Measurements from ENCODE around the gene RCAN1.

The RCAN1 gene

GRCh38 chr21:34614628-34615486, at the start of gene RCAN1:
Gene RCAN1, minus strand, starts transcription at chr21:34615113. Its CDS starts 102 bp downstream, at chr21:34615011.
- DNase-seq = peak; percentile 94

- DNase-seq = no peak
Observed at GRCh38 chr21:34661848-34662247, 46.9 kb upstream of the RCAN1 start.

DNA sequence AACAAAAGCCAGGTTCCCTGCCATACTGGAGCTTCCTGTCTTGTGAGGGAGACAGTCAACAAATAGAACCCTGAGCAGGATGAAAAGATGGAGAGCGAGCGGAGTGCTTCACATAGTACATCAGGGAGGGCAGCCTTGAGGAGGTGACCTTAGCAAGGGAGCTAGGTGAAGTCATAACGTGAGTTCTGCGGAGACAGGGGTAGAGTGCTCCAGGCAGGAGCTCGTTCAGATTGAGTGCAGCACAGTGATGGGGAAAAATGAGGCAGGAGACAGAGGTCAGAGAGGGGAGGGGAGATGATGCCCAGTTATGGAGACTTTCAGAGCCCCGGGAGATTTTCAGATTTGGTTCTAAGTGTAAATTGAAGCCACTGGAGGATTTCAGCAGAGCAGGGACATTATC, 38.6 kb upstream of the RCAN1 start:
- no peak for DNase-seq

GRCh38 chr21:34651642-34652041, 36.7 kb upstream of the RCAN1 start:
- DNase-seq = no peak

GRCh38 chr21:34650861-34651431, 36.0 kb upstream of the RCAN1 start:
- no peak for DNase-seq

DNA sequence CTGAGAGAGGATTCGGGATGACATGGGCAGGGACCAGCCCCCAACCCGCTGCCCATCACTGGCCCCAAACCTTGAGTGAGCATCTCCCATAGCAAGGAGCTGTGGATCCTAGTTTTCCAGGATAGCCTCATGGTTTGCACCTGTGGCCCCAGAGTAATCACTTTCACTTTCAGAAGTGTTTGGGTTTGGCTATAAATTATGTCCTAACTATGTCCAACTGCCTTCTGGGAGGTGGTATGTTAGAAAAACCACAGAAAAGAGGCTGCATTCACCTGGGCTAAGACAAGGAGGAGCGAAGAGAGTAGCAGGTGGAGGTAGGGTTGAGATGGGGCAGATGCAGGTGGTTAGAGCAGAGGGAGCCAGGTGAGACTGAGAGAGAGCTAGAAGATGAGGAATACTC, 34.5 kb upstream of the RCAN1 start:
- no peak for DNase-seq

DNA sequence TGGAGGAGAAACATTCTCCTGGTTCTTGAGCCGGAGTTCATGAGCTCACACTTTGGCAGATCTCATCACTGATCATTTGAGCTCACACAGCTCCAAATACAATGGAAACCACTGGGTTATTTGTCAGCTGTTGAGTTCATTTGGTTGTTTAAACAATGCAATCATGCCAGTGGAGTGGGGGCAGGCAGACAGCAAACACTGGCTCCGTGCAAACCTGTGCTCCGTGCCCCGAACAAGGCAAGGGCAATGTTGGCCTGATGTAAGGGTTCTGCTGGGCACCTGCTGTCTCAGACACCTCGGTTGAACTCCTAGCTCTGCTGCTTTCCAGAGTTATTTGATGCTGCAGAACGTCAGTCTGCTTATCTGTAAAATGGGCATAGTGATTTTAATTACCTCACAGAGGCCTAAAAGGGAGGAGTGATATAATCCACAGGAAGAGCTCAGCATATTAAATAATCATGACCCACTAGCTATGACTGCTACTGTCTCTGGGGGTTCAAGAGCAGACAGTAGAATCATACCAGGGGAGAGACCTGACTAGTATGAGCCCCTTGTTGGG, 33.9 kb upstream of the RCAN1 start:
- no peak for DNase-seq

DNA sequence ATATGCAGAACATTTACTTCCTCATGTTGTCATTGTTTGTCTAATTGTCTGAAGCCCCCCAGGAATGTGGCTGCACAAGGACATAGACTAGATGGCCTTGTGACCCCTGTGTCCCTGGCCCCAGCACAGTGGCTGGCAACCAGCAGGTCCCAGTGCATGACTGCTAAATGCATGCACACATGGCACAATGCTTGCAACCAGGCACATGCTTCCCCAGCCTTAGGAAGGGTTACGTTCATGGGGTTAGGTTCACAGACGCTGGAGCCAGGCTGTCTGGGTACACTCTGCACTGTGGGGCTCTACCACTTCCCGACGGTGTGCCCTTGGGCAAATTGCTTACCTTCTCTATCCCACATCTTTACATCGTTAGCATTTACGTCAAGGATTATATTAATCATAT, 32.6 kb upstream of the RCAN1 start:
- no peak for DNase-seq

- no peak for DNase-seq
Observed at GRCh38 chr21:34644825-34645224, 29.9 kb upstream of the RCAN1 start.

DNA sequence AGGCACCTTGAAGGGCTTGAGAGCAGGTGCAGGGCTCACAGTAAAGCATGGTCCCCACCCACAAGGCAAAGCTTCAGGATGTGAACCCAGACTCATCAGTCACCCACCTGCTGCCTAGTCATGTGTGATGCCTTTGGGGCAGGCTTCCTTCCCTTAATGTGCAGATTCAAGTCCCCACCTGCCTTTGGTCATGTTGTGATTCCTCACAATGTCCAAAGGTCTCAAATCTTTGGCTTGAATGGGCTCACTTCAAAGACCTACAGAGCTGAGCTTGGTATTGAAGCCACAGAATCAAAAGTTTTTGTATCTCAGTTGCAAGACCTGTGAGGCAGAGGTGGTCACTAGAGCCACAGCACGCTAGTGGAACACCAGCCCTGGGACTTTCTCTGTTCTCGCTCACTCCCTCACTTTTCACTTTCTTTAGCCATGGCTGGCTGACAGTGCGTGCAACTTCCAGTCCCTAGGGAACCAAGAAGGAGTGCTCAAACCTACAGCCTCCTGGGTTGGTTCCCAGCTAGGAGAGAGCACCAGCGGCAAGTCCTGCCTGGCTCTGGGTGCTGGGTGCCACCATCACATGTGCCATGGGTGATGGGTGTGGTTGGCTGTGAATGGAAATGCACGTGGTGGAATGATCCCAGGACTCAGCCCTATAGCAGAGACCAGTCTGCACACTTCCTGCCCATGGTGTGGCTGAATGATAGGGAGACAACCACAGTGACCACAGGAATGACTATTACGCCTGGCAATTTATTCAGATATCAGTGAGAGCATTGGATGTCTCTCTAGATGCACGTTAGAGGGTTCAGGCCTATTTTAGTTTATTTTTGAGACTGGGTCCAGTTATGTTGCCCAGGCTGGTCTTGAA, 27.5 kb upstream of the RCAN1 start:
- DNase-seq = no peak

- DNase-seq = no peak
Observed at GRCh38 chr21:34640858-34641257, 25.9 kb upstream of the RCAN1 start.

GRCh38 chr21:34639882-34640788, 25.2 kb upstream of the RCAN1 start:
- no peak for DNase-seq

DNA sequence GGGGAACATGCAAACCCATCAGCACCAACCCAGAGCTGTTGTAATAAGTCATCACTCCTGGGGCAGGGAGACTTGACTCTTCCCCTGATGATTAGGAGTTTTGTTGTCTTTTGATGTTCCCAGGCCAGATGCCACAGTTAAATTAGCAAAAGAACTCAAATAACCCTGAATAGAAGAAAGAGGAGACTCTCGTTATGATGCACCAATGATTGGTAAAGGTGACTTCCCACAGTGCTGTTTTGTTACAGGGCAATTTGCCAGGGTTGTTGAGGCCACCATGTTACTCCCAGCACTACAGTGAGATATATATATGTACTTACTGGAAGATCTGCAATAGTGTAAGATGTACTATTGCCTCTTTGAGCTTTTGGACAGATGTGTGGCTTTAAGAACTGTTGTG, 24.3 kb upstream of the RCAN1 start:
- no peak for DNase-seq

DNA sequence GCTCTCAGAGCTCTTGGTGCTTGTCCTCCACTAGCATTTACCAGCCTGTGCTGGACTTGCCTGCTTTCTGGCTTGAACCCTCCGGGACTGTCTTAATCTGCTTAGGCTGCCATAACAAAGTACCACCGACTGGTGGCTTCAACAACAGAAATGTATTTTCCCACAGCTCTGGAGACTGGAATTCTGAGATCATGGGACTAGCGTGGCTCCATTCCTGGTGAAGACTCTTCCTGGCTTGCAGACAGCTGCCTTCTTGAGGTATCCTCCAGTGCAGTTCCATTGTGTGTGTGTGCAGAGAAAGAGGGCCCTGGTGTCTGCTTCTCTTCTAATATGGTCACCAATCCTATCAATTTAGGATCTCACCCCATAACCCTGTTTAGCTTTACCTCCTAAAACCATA, 22.0 kb upstream of the RCAN1 start:
- no peak for DNase-seq

DNA sequence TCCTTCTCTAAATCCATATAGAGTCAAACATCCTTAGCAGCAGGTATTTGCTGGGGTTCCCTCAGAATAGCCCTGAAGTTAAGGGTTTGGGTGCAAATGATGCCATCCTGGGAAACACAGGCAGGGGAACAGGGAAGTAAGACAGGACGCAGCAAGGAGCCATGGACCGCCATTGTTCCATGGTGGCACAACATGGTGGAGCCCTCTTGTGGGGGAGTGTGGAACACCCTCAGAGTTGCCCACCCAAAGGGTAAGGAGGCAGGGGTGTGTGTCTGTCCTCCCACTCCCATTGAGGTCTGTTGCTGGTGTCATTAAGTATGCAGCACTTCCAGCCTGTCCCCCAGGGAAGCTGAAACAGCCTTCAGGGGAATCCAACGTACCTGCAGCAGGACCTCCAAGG, 20.4 kb upstream of the RCAN1 start:
- DNase-seq = no peak

- DNase-seq = no peak
Observed at GRCh38 chr21:34632498-34632897, 17.6 kb upstream of the RCAN1 start.

DNA sequence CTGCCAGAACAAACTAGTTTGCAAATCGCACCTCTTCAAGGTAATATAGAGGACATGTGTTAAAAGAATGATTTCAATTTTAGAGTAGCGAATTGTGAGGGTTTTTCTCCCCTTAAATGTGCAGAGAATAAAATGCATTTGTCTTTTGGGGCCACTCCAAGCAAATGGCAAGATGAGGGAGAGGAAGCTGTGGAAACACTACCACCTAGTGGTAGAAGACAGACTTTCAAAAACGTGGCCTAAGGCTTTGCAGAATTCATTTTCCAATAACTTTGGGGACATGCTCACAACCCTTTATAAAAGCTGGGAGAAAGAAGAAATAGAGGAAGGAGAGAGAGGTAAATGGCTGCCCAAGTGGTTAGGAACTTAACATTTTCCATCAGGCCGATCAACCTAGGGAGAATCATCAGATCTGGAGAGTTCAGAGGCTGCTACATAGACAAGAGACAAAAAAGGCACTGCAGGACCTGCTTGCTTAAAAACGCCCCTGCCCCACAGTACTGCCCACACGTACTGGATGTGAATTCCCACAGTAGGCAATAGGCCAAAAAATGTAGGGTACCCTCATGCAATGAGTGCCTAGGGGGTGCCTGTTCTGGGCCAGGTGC, 15.7 kb upstream of the RCAN1 start:
- peak; percentile 32 for DNase-seq

- no peak for DNase-seq
Observed at GRCh38 chr21:34626131-34626530, 11.2 kb upstream of the RCAN1 start.

GRCh38 chr21:34625030-34625593, 10.2 kb upstream of the RCAN1 start:
- DNase-seq = no peak

DNA sequence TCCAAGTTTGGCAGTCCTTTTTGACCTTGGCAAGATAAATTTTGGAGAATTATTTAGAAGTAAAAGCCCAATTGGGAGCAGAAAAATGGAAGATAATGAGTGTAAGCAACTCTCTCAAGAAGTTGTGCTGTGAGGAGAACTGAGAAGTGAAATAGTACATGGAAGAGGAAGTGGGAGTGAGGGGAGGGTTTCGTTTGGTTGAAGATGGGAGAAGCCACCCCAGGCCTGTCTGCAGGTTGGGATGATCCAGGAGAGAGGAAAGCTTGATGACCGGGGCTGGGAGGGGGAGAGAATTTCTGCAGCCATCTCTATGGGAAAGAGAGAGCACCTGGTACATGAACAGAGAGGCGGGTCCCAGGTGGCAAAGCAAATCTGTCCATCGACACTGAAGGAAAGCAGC, 8.6 kb upstream of the RCAN1 start:
- no peak for DNase-seq
